IPS-20b (cell line): ENCODE results near the gene NBR1.
"Not testable (repeated sequence)": the region's sequence is repeated elsewhere in the genome, so short reads cannot be mapped to it uniquely, and the experiment has no call there.

Source experiments
- H3K27ac ChIP-seq: one replicate; pipeline ENCODE4 v1.5.1; 2013; ENCODE audit warnings: low read length
- H3K27me3 ChIP-seq: 2 replicates; pipeline ENCODE4 v1.6.1; 2013; ENCODE audit warnings: mild to moderate bottlenecking, low read length, inconsistent platforms; ENCODE audit not compliant: insufficient read depth
- H3K36me3 ChIP-seq: 2 replicates; pipeline ENCODE4 v1.6.1; 2013; ENCODE audit warnings: low read depth, mild to moderate bottlenecking, inconsistent platforms, low read length, moderate library complexity; ENCODE audit not compliant: insufficient read depth
- H3K4me1 ChIP-seq: 2 replicates; pipeline ENCODE4 v1.6.1; 2013; ENCODE audit warnings: mild to moderate bottlenecking, control low read depth, inconsistent platforms, low read length, moderate library complexity; ENCODE audit not compliant: insufficient read depth
- H3K4me3 ChIP-seq: 2 replicates; pipeline ENCODE4 v1.5.1; 2013; ENCODE audit warnings: mild to moderate bottlenecking, low read length, inconsistent platforms
- H3K9ac ChIP-seq: 2 replicates; pipeline ENCODE4 v1.6.1; 2013; ENCODE audit warnings: low read depth, mild to moderate bottlenecking, inconsistent platforms, low read length, moderate library complexity
- H3K9me3 ChIP-seq: 2 replicates; pipeline ENCODE4 v1.6.1; 2013; ENCODE audit warnings: mild to moderate bottlenecking, low read depth, low read length, inconsistent platforms; ENCODE audit not compliant: insufficient read depth

NBR1 gene

DNA sequence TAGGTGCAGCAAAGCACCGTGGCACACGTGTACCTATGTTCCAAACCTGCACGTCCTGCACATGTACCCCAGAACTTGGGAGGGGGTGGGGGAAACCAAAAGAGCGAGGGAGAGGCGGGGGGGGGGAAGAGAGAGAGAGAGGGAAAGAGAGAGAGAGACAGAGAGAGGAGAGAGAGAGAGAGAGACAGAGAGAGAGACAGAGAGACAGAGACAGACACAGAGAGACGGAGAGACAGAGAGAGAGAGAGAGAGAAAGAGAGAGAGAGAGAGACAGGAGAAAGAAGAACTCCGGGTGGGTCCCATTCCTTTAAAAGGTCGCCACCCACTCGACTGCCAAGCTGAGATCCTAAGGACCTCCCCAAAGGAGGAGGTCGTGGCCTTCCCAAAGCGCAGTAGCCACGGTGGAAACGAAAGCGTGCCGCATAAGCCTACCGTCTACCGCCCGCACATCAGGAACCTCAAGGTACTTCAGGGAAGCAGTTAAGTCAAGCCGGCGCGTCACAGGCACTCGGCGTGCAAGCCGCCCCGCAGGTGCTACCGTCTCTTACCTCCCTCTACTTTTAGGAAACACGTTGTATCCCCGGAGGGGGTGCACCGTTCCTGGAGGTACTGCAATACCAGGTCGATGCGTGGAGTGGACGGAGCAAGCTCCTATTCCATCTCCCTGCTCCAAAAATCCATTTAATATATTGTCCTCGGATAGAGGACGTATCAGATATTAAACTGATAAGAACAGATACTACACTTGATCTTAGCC lies 69.8 kb downstream of the NBR1 start:
- H3K36me3 ChIP-seq, H3K9me3 ChIP-seq, H3K4me1 ChIP-seq, H3K27me3 ChIP-seq, H3K4me3 ChIP-seq, H3K9ac ChIP-seq, H3K27ac ChIP-seq: not testable (repeated sequence)

DNA sequence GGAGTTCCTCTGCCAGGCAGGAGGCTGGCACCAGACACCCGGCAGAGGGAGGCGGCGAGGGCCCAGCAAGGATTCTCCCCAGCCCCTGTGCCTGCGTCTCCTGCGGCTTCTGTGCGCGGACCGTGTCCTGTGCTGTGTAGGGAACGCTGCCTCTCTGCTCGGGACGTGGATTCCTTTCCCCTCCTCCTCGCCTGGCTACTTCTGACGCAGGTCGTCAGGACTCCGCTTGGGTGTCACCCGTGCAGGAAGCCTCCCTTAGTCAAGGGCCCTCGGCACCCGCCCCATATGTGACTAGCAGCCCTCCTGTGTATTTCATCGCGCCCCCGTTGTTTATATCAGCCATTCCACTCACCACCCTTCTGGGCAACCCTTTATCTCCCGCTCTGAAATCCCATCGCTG lies 75.4 kb downstream of the NBR1 start:
- not testable (repeated sequence) for H3K4me3 ChIP-seq, H3K27me3 ChIP-seq, H3K27ac ChIP-seq, H3K9ac ChIP-seq, H3K4me1 ChIP-seq, H3K9me3 ChIP-seq, H3K36me3 ChIP-seq
